GM23248 (cell line): ENCODE measurements around the gene TMOD3. TPM values are rescaled to one million over a fixed set of nuclear protein-coding genes. Genes with fewer than 3 reads are reported as not detected.

Experiments used
- DNase-seq: peaks from one replicate; pipeline ENCODE4 v3.0.0-alpha.2; 2015
- H2AFZ ChIP-seq: fragments of 200-600 bp; sonication (generic); 2 replicates; pipeline ENCODE4 v1.6.1; 2016; ENCODE audit warnings: antibody characterized with exemption
- H3F3A ChIP-seq: fragments of 200-600 bp; sonication (generic); 2 replicates; pipeline ENCODE4 v1.6.1; 2016; ENCODE audit warnings: mild to moderate bottlenecking, antibody characterized with exemption, mixed run types; ENCODE audit not compliant: insufficient read depth
- H3K27ac ChIP-seq: fragments of 200-600 bp; sonication (generic); 2 replicates; pipeline ENCODE4 v1.5.1; 2016; ENCODE audit warnings: mild to moderate bottlenecking
- H3K27me3 ChIP-seq: fragments of 200-600 bp; sonication (generic); replicated peaks from 2 replicates; pipeline ENCODE4 v1.6.1; 2016; ENCODE audit warnings: mild to moderate bottlenecking; ENCODE audit not compliant: insufficient read depth
- H3K36me3 ChIP-seq: fragments of 200-600 bp; sonication (generic); 2 replicates; pipeline ENCODE4 v1.6.1; 2016; ENCODE audit warnings: low read depth, mild to moderate bottlenecking
- H3K4me1 ChIP-seq: fragments of 200-600 bp; sonication (generic); 2 replicates; pipeline ENCODE4 v1.6.1; 2016; ENCODE audit warnings: mild to moderate bottlenecking; ENCODE audit not compliant: insufficient read depth
- H3K4me2 ChIP-seq: fragments of 200-600 bp; sonication (generic); one replicate; pipeline ENCODE4 v1.6.1; 2016; ENCODE audit warnings: mild to moderate bottlenecking; ENCODE audit not compliant: unreplicated experiment
- H3K4me3 ChIP-seq: fragments of 200-600 bp; sonication (generic); 2 replicates; pipeline ENCODE4 v1.5.1; 2016; ENCODE audit warnings: mild to moderate bottlenecking
- H3K79me2 ChIP-seq: fragments of 200-600 bp; sonication (generic); 2 replicates; pipeline ENCODE4 v1.6.1; 2016; ENCODE audit warnings: mild to moderate bottlenecking; ENCODE audit not compliant: insufficient read depth
- H3K9ac ChIP-seq: fragments of 200-600 bp; sonication (generic); 2 replicates; pipeline ENCODE4 v1.6.1; 2016; ENCODE audit warnings: mild to moderate bottlenecking
- H3K9me2 ChIP-seq: fragments of 200-600 bp; sonication (generic); 2 replicates; pipeline ENCODE4 v1.6.1; 2016; ENCODE audit warnings: mixed run types, mild to moderate bottlenecking, moderate library complexity; ENCODE audit not compliant: insufficient read depth
- H3K9me3 ChIP-seq: fragments of 200-600 bp; sonication (generic); one replicate; pipeline ENCODE4 v1.6.1; 2017; ENCODE audit warnings: low read depth
- H4K20me1 ChIP-seq: fragments of 200-600 bp; sonication (generic); 2 replicates; pipeline ENCODE4 v1.6.0; 2016; ENCODE audit not compliant: insufficient read depth
- EZH2 ChIP-seq: fragments of 200-600 bp; sonication (generic); IDR thresholded peaks from 2 replicates; pipeline ENCODE4 v1.6.1; 2018; ENCODE audit warnings: antibody characterized with exemption, mild to moderate bottlenecking; ENCODE audit not compliant: insufficient read depth, poor library complexity, severe bottlenecking
- EZH2phosphoT487 ChIP-seq: fragments of 200-600 bp; sonication (generic); IDR thresholded peaks from 2 replicates; pipeline ENCODE4 v1.6.1; 2018; ENCODE audit warnings: antibody characterized with exemption, moderate library complexity, mild to moderate bottlenecking, low read depth; ENCODE audit not compliant: insufficient read depth
- WGBS, 2 experiments: methylation state at CpG; one replicate each; pipeline ENCODE4 v1.1.6; 2015 to 2017; ENCODE audit warnings: low lambda C conversion rate in 2 of 2, low coverage in 1 of 2; ENCODE audit errors: missing lambda C conversion rate in 2 of 2; 5-methylcytosine and 5-hydroxymethylcytosine counted together
- in situ Hi-C: fragments of 300-500 bp; cut with MboI; formaldehyde crosslinking; loops from 2 replicates; pipeline ENCODE4 v1.15.0; 2020
- polyA plus RNA-seq: library from polyadenylated mRNA; unstranded; fragments of >200 nt; fragmentation: Nextera tagmentation; extraction: Ambion mirVana; gene quantifications from 2 replicates; pipeline ENCODE4 v1.2.1, GENCODE V29; 2016
- total RNA-seq: library from RNA; depleted of rRNA; stranded (reverse); fragments of >200 nt; shearing (Covaris generic); gene quantifications from 2 replicates; pipeline ENCODE4 v1.2.3, GENCODE V29; 2014

Gene TMOD3
- total and polyA plus RNA-seq, 2 experiments from 2014 or later: 35.1 to 47.2 TPM

- Histone ChIP-seq H3K27me3 (no peaks in the 10 kb centered on the region), H3K9ac (no peak overlapping the region), H3F3A (peaks cover 33% of the 10 kb centered on the region), H3K9me3 (no peaks in the 10 kb centered on the region), H3K4me2 (no peak overlapping the region), H4K20me1 (0 out of 2 replicates have a peak, but pooled peaks cover 3% of the 10 kb centered on the region), H3K9me2 (no peaks in the 10 kb centered on the region), H2AFZ (no peak overlapping the region), H3K79me2 (peaks cover 94% of the 10 kb centered on the region), H3K4me3 (no peak overlapping the region), H3K27ac (no peak overlapping the region), H3K36me3 (peaks cover 32% of the 10 kb centered on the region; the same call in 1 of the 2 replicates), H3K4me1 (peaks cover 18% of the 10 kb centered on the region)
- WGBS, 2 experiments: 92 to 97% methylated on average over 1 of the region's 1 CpG
- TF ChIP-seq EZH2: no peak
- no peak for TF ChIP-seq EZH2phosphoT487
- in situ Hi-C loops: no loop called here
- no peak for DNase-seq
Observed at GRCh38 chr15:51865317-51865716, 35.9 kb downstream of the TMOD3 start.

- no peak for DNase-seq
- Histone ChIP-seq H3K4me2 (no peak overlapping the region), H3K9me2 (no peaks in the 10 kb centered on the region), H3K9me3 (no peaks in the 10 kb centered on the region), H3K27me3 (no peaks in the 10 kb centered on the region), H3K4me1 (peaks cover 18% of the 10 kb centered on the region), H3K27ac (no peak overlapping the region), H3F3A (peaks cover 33% of the 10 kb centered on the region), H2AFZ (no peak overlapping the region), H3K79me2 (peaks cover 94% of the 10 kb centered on the region), H3K4me3 (no peak overlapping the region), H4K20me1 (0 out of 2 replicates have a peak, but pooled peaks cover 3% of the 10 kb centered on the region), H3K9ac (no peak overlapping the region), H3K36me3 (peaks cover 32% of the 10 kb centered on the region; the same call in 1 of the 2 replicates)
- in situ Hi-C loops: no loop called here
- 79 to 87% methylated on average over 4 of the region's 4 CpGs for WGBS, 2 experiments
- no peak for TF ChIP-seq EZH2phosphoT487
Observed at GRCh38 chr15:51866161-51866560, 36.7 kb downstream of the TMOD3 start.

GRCh38 chr15:51866751-51867150, 37.3 kb downstream of the TMOD3 start:
- H3K36me3 ChIP-seq: peaks cover 32% of the 10 kb centered on the region; the same call in 1 of the 2 replicates
- H3K9me3 ChIP-seq: no peaks in the 10 kb centered on the region
- no peak overlapping the region for H3K4me3 ChIP-seq
- H4K20me1 ChIP-seq: 0 out of 2 replicates have a peak, but pooled peaks cover 3% of the 10 kb centered on the region
- 100% methylated on average over 1 of the region's 1 CpG for WGBS, 2 experiments
- in situ Hi-C loops: no loop called here
- H3K9me2 ChIP-seq: no peaks in the 10 kb centered on the region
- no peak overlapping the region for H3K4me2 ChIP-seq
- no peak for TF ChIP-seq EZH2
- TF ChIP-seq EZH2phosphoT487: no peak
- H3K27ac ChIP-seq: no peak overlapping the region
- peaks cover 91% of the 10 kb centered on the region for H3K79me2 ChIP-seq
- H3K27me3 ChIP-seq: no peaks in the 10 kb centered on the region
- no peak overlapping the region for H3K9ac ChIP-seq
- peaks cover 18% of the 10 kb centered on the region for H3K4me1 ChIP-seq
- peaks cover 33% of the 10 kb centered on the region for H3F3A ChIP-seq
- no peak overlapping the region for H2AFZ ChIP-seq
- no peak for DNase-seq

- Histone ChIP-seq H3K27ac (peak overlapping the region; percentile 60), H3K4me1 (peaks cover 22% of the 10 kb centered on the region), H3K9me3 (no peaks in the 10 kb centered on the region), H3K79me2 (peaks cover 80% of the 10 kb centered on the region), H3K4me2 (peak overlapping the region; percentile 54), H3K36me3 (peaks cover 21% of the 10 kb centered on the region; the same call in 1 of the 2 replicates), H3K9me2 (no peaks in the 10 kb centered on the region), H2AFZ (no peak overlapping the region), H3F3A (peaks cover 41% of the 10 kb centered on the region), H3K4me3 (0 out of 2 replicates have a peak overlapping the region, but pooled peaks have one; percentile 6), H3K9ac (no peak overlapping the region), H3K27me3 (no peaks in the 10 kb centered on the region), H4K20me1 (no peaks in the 10 kb centered on the region)
- in situ Hi-C loops: no loop called here
- 3 to 6% methylated on average over 2 of the region's 2 CpGs for WGBS, 2 experiments
- TF ChIP-seq EZH2phosphoT487: no peak
- TF ChIP-seq EZH2: no peak
- DNase-seq: peak; percentile 86
Observed at GRCh38 chr15:51869060-51869421, 39.6 kb downstream of the TMOD3 start.

- TF ChIP-seq EZH2 (no peak), EZH2phosphoT487 (no peak)
- Histone ChIP-seq H3K4me1 (peaks cover 37% of the 10 kb centered on the region), H3K79me2 (peaks cover 65% of the 10 kb centered on the region), H3K36me3 (peaks cover 5% of the 10 kb centered on the region; the same call in 1 of the 2 replicates), H3K27me3 (no peaks in the 10 kb centered on the region), H3K9ac (no peak overlapping the region), H3K4me3 (no peak overlapping the region), H3F3A (peaks cover 53% of the 10 kb centered on the region), H3K4me2 (no peak overlapping the region), H4K20me1 (no peaks in the 10 kb centered on the region), H3K9me2 (no peaks in the 10 kb centered on the region), H3K27ac (no peak overlapping the region), H2AFZ (no peak overlapping the region), H3K9me3 (no peaks in the 10 kb centered on the region)
- 72 to 74% methylated on average over 2 of the region's 2 CpGs for WGBS, 2 experiments
- in situ Hi-C loops: no loop called here
- DNase-seq: no peak
Observed at GRCh38 chr15:51870774-51871173, 41.3 kb downstream of the TMOD3 start.
